GM12878 (cell line): ENCODE results near the gene MAN1A1. TPM values are rescaled to one million over a fixed set of nuclear protein-coding genes. Genes with fewer than 3 reads are reported as not detected.

Experiments
- BRCA1 ChIP-seq: IDR thresholded peaks from 2 replicates; pipeline ENCODE4 v1.6.1; 2011; ENCODE audit warnings: low read depth, low read length, improper control_type of control experiment
- CEBPZ ChIP-seq: fragments of 150-350 bp; IDR thresholded peaks from 2 replicates; pipeline ENCODE4 v1.6.1; 2016; ENCODE audit warnings: low read depth, low read length
- CTCF ChIP-seq, 3 experiments: IDR thresholded peaks in 2 of 3; conservative IDR thresholded peaks in 1 of 3; 2 replicates each; pipeline ENCODE4 v1.5.1; 2011; ENCODE audit warnings: low read depth in 3 of 3, low read length in 3 of 3, mild to moderate bottlenecking in 3 of 3, control low read depth in 2 of 3, moderate library complexity in 2 of 3, inconsistent platforms in 1 of 3, mixed read lengths in 1 of 3; ENCODE audit not compliant: control insufficient read depth in 2 of 3, insufficient read depth in 1 of 3; ENCODE audit errors: extremely low read depth in 1 of 3
- EGR1 ChIP-seq, 2 experiments: IDR thresholded peaks; 1 replicate in 1 of 2; 2 replicates in 1 of 2; pipeline ENCODE4 v1.6.1; 2011 to 2012; ENCODE audit warnings: low read depth in 2 of 2, low read length in 2 of 2, borderline replicate concordance in 1 of 2, mild to moderate bottlenecking in 1 of 2, moderate library complexity in 1 of 2
- MEF2B ChIP-seq: fragments of 450-650 bp; IDR thresholded peaks from 2 replicates; pipeline ENCODE4 v1.6.1; 2018; ENCODE audit warnings: mild to moderate bottlenecking, moderate library complexity; ENCODE audit not compliant: partially characterized antibody, poor library complexity, severe bottlenecking
- NFYA ChIP-seq: IDR thresholded peaks from 2 replicates; pipeline ENCODE4 v1.6.1; 2011; ENCODE audit warnings: low read depth, mild to moderate bottlenecking, low read length, improper control_type of control experiment, borderline replicate concordance
- PAX5 ChIP-seq: IDR thresholded peaks from 2 replicates; pipeline ENCODE4 v1.6.1; 2011; ENCODE audit warnings: low read depth, low read length, borderline replicate concordance
- RCOR1 ChIP-seq: conservative IDR thresholded peaks from 2 replicates; pipeline ENCODE4 v1.6.1; 2012; ENCODE audit warnings: low read depth, low read length, improper control_type of control experiment
- RELA ChIP-seq: fragments of 450-650 bp; IDR thresholded peaks from 2 replicates; pipeline ENCODE4 v1.8.0; 2014; ENCODE audit warnings: borderline replicate concordance; ENCODE audit not compliant: partially characterized antibody
- SKIL ChIP-seq: fragments of 450-650 bp; IDR thresholded peaks from 2 replicates; pipeline ENCODE4 v1.6.1; 2017; ENCODE audit warnings: mild to moderate bottlenecking, low read depth, inconsistent platforms; ENCODE audit not compliant: poor library complexity, severe bottlenecking
- SPI1 ChIP-seq: IDR thresholded peaks from 2 replicates; pipeline ENCODE4 v1.6.1; 2011; ENCODE audit warnings: low read depth, mild to moderate bottlenecking, low read length, moderate library complexity, borderline replicate concordance; ENCODE audit not compliant: insufficient read depth
- TCF7 ChIP-seq: IDR thresholded peaks from 2 replicates; pipeline ENCODE4 v1.6.1; 2014; ENCODE audit warnings: antibody characterized with exemption, borderline replicate concordance
- ZNF384 ChIP-seq: IDR thresholded peaks from 2 replicates; pipeline ENCODE4 v1.6.1; 2012; ENCODE audit warnings: low read depth, mild to moderate bottlenecking, low read length, improper control_type of control experiment, borderline replicate concordance
- ZNF592 ChIP-seq: fragments of 450-650 bp; IDR thresholded peaks from 2 replicates; pipeline ENCODE4 v1.6.1; 2017; ENCODE audit warnings: mild to moderate bottlenecking, moderate library complexity
- ZZZ3 ChIP-seq: IDR thresholded peaks from 2 replicates; pipeline ENCODE4 v1.6.1; 2011; ENCODE audit warnings: low read depth; ENCODE audit not compliant: control insufficient read depth, insufficient read length
- polyA plus RNA-seq, 11 experiments: library from polyadenylated mRNA; depleted of rRNA in 4 of 11; unstranded in 6 of 11; stranded (reverse) in 5 of 11; fragments of >200 nt; fragmentation: Nextera tagmentation in 4 of 11; fragmentation: Illumina TruSeq in 1 of 11; extraction: Ambion mirVana in 4 of 11; extraction: Trizol in 1 of 11; gene quantifications; 1 replicate in 1 of 11; 2 replicates in 10 of 11; pipeline versions ENCODE4 v1.2.1 to v1.2.3, GENCODE V29; 2011 to 2016; ENCODE audit warnings: inconsistent platforms in 2 of 11, missing spikeins in 2 of 11, low read depth in 1 of 11
- total RNA-seq, 4 experiments: library from RNA; depleted of rRNA in 3 of 4; stranded (reverse); fragments of >200 nt in 3 of 4; fragmentation: Illumina TruSeq in 1 of 4; extraction: Trizol in 1 of 4; gene quantifications; 2 replicates each; pipeline versions ENCODE4 v1.2.1 to v1.2.3, GENCODE V29; 2013 to 2021

The MAN1A1 gene
- total and polyA plus RNA-seq, 10 of the 15 experiments (the other 5 are each of a cell fraction or from before 2014, with no cell fraction given), result 5.4 to 28.1 (median 19.5) TPM

GRCh38 chr6:119313937-119314884 is 35.4 kb downstream of the MAN1A1 start (continued):
- 0 out of 2 replicates have a peak, but pooled peaks have one; percentile 28 for TF ChIP-seq TCF7
- TF ChIP-seq CTCF (IDR thresholded peaks at IDR 0.05 in 2 of 3, conservative IDR thresholded peaks at IDR 0.05 in 1 of 3; ENCODE audit: control insufficient read depth in 2 of 3, extremely low read depth in 1 of 3, insufficient read depth in 1 of 3, low read depth in 3 of 3, low read length in 3 of 3), result no peak
- TF ChIP-seq BRCA1, result no peak
- no peak for TF ChIP-seq CEBPZ
- peak; percentile 88 for TF ChIP-seq SPI1
- TF ChIP-seq NFYA, result no peak
- TF ChIP-seq ZNF384, result peak; percentile 94
- no peak for TF ChIP-seq ZNF592
- TF ChIP-seq SKIL, result no peak
- TF ChIP-seq ZZZ3, result no peak
- no peak for TF ChIP-seq RELA
- TF ChIP-seq MEF2B, result peak; percentile 93
- TF ChIP-seq EGR1 (IDR thresholded peaks at IDR 0.05; ENCODE audit: borderline replicate concordance in 1 of 2, low read depth in 2 of 2, low read length in 2 of 2), result no peak
- TF ChIP-seq PAX5, result 0 out of 2 replicates have a peak, but pooled peaks have one; percentile 39
- 0 out of 2 replicates have a peak, but pooled peaks have one; percentile 69 for TF ChIP-seq RCOR1
